Retinal pigment epithelial cell (primary cell): Measurements from ENCODE around the gene SPTBN1.

ENCODE experiments used
- DNase-seq: peaks from one replicate; pipeline ENCODE4 v3.0.0-alpha.2; 2010; ENCODE audit warnings: low read depth
- H3K4me3 ChIP-seq: 2 replicates; pipeline ENCODE4 v1.5.1; 2011; ENCODE audit warnings: mild to moderate bottlenecking, low read length, control low read depth, moderate library complexity
- TF ChIP-seq, protein P1 (sequence below): conservative IDR thresholded peaks from 2 replicates; pipeline ENCODE4 v1.5.1; 2011; ENCODE audit warnings: low read depth, low read length, control low read depth, inconsistent platforms

SPTBN1 gene

DNA sequence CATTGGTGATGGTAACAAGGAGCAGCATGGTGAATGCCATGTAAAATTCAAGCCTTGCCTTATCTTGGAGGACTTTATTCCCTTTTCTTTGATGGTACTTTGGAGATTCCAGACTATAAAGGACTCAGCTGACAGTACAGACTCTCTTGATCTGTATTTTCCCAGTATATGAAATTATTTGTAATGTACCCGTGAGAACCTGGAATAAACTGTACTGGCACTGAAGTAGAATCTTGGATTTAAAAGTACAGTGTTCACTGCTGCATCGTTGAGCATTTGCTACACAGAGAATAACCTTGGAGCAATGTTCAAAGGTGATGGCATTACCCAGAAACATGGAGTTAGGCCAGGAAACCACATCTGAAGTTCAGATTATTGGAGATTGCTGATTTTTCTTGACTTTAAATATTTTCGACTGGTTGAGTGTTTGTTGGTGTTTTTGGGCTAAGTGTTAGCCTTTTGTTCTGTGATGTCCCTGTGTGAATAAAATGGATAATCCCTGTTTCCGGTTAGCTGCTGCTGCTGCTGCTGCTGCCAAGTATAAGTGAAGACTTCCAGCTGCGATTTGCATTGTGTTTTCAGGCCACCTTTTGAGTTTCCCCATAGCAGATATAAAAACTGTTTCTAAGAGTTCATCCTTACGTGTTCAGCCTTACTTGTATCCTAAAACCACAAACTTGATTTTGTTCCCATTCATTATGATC lies 122.0 kb downstream of the SPTBN1 start:
- no peak overlapping the region for H3K4me3 ChIP-seq
- TF ChIP-seq, protein P1, sequence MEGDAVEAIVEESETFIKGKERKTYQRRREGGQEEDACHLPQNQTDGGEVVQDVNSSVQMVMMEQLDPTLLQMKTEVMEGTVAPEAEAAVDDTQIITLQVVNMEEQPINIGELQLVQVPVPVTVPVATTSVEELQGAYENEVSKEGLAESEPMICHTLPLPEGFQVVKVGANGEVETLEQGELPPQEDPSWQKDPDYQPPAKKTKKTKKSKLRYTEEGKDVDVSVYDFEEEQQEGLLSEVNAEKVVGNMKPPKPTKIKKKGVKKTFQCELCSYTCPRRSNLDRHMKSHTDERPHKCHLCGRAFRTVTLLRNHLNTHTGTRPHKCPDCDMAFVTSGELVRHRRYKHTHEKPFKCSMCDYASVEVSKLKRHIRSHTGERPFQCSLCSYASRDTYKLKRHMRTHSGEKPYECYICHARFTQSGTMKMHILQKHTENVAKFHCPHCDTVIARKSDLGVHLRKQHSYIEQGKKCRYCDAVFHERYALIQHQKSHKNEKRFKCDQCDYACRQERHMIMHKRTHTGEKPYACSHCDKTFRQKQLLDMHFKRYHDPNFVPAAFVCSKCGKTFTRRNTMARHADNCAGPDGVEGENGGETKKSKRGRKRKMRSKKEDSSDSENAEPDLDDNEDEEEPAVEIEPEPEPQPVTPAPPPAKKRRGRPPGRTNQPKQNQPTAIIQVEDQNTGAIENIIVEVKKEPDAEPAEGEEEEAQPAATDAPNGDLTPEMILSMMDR: no peak
- DNase-seq: no peak

DNA sequence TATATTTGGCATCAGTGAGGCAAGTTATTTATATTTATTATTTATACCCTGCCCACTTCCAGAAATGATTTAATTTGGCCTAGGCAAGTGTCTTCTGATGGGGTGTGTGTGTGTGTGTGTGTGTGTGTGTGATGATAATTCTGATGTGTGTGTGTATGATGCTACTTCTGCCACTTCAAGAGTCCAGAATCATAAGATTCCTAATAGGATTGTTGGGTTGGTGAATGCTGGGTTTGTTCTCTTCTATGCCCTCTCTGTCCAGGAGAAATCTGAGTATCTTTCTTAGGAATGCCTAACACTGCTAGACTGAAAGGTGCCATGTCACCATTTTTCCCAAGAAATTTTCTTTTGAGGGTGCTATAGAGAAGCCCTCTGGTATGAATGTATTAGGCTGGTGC lies 122.5 kb downstream of the SPTBN1 start:
- DNase-seq: no peak
- TF ChIP-seq, protein P1: no peak
- no peak overlapping the region for H3K4me3 ChIP-seq

DNA sequence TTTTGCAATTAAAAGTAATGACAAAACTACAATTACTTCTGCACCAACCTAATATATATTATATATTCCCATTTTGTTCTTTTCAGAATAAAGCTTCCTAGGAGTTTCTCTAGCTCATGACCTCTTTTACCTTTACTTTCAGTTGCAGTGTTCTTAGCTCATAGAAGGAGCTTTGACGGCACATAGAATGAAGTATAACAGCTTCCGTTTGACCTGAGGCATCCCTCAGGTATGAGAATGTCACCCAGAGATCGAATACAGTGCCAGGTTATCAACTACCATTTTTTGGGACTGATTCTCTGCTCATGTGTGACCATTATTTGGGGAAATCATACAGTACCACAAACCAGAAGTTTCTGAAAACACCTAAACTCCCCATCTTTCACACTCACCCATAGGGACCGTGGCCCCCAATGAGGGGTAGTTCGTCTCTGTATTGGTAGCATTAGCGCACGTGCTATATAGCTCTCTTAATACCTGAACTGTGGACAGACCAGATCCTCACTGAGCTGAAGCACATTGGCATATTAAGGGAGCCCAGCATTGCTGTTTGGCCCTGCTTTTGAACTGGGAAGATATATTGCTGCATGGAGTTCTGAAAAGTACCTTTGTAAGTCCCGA lies 123.0 kb downstream of the SPTBN1 start:
- no peak overlapping the region for H3K4me3 ChIP-seq
- no peak for DNase-seq

DNA sequence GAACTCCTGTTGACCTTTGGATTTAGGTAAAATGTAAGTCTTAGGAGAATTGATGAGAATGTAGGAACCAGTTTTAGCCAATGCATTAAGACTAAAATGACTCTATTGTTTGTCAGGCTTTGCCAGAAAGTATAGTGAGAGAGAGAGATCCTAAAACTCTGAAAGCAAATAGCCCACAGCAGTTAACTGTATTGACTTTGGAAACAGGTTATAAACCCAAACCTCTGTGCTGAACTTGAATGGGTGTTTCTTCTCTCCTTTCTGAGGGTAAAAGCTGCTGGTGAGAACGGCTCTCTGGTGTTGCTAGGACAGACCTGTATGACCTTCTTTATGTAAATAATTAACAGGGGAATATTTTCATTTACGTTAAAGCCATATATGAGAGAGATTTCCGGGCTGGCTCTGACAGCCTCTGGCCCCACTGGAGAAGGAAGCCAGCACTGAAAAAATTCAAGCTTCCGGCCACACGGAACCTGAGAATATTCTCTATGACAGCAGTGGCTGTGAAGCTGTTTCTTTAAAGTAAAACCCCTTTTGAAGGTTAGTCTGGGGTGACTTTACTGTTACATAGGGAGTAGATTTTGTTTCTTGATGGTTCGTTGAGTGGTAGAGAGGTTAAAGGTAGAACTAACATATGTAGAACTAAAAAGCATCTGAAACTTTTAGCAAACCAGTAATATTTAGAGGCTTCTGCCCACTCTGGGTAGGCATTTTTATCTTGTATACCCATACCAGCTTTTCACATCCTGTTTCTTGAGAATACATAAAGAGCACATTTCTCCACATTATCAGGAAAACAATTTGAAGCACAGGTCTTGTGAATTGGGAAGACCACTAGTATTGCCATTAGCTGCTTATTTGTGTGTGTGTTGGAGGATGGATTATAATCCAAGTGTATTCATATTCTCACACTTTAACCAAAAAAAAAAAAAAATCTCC lies 123.8 kb downstream of the SPTBN1 start:
- no peak overlapping the region for H3K4me3 ChIP-seq
- DNase-seq: no peak
- TF ChIP-seq, protein P1: no peak

More for the DNA sequence above, 123.0 kb downstream of the SPTBN1 start:
- TF ChIP-seq, protein P1: no peak

DNA sequence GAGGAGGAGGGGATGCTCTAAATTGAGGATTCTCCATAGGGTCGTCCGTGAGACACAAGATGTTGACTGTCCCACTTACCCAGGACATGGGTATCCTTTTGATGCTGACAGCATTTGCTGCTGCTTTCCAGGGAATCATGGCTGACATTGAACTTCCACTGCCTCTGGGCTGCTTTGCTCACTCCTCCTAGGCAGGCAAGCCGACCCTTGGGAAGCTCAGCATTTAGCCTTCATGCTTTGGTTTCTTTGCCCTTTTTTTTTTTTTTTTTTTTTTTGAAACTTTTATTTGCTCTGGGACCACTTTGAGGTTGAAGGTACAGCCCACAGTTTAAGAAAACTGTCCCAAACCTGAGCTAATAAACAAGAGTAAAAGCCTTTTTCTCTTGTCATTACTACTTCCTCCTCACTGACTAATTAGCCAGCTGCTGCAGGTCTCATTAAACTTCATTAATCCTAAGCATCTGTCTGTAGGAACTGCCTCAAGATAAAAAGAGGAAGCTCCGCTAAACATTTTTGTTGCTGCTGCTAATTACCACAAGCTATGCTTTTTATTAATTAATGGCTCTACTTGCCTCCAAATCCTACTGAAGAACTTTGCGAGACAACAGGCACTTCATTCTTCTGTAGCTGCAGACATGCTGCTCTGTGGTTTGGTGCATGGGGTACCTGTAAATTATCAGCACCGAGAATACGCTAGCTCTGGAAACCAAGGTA lies 125.4 kb downstream of the SPTBN1 start:
- no peak for DNase-seq
- TF ChIP-seq, protein P1: no peak
- no peak overlapping the region for H3K4me3 ChIP-seq

DNA sequence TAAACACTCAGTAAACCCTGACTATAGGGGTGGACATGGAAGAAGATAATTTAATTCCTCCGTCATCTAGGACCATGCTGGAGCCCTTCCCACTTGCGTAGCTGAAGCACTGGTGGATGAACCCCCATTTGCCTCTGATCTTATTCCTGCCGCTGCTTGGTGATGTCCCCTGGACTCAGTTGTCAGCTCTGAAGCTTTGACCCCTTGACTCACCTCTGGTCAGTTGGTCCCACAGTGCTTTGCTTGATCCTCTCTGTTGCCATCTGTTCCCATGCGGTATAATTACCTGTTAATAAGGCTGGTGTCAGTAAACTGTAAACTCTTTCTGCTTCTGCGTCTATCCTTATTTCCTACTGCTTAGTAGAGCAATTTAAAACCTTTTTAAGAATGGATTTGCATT lies 126.9 kb downstream of the SPTBN1 start:
- TF ChIP-seq, protein P1: no peak
- no peak for DNase-seq
- H3K4me3 ChIP-seq: no peak overlapping the region
